ENCODE data around the gene PSMB11. TPM values are rescaled to one million over a fixed set of nuclear protein-coding genes. Genes with fewer than 3 reads are reported as not detected.

The PSMB11 gene
- total and polyA plus RNA-seq, 5 experiments from 2014 or later: 0.12 to 0.36 (median 0.23) TPM; not detected in 2

- ATAC-seq (peak; percentile 80 to 83), DNase-seq (peak; percentile 49 to 82 (median 72))
- Mint-ChIP-seq H3K27me3 (no peaks in the 10 kb centered on the region), H3K9me3 (no peaks in the 10 kb centered on the region), H3K4me3 (peak overlapping the region; percentile 4 to 83 (median 53)), H3K27ac (peak overlapping the region in 9 of 10 donors; percentile 40 to 94 (median 82)), H3K4me1 (peaks cover 21 to 48% (median 45%) of the 10 kb centered on the region in 4 donors), H3K36me3 (peaks cover 0 to 70% (median 12%) of the 10 kb centered on the region in 3 donors)
- POLR2A ChIA-PET: interaction anchor here (0.6 to 1.9 kb wide), 7 partner anchors 11 to 1849 kb away, joined by 3 to 12 read pairs (median 4); partner anchors contain the start of genes ACIN1, C14orf119 and CDH24
These were observed 26.9 kb downstream of the PSMB11 start for GRCh38 chr14:23068789-23069412.

GRCh38 chr14:23069413-23069806 lies 27.4 kb downstream of the PSMB11 start:
- Mint-ChIP-seq H3K9me3 (no peaks in the 10 kb centered on the region), H3K4me1 (peaks cover 21 to 48% (median 44%) of the 10 kb centered on the region in 4 donors), H3K4me3 (peak overlapping the region in 2 of 10 donors; percentile 64 to 83), H3K36me3 (peaks cover 0 to 70% (median 11%) of the 10 kb centered on the region in 3 donors), H3K27me3 (no peaks in the 10 kb centered on the region), H3K27ac (peak overlapping the region in 7 of 10 donors; percentile 63 to 94 (median 88))
- POLR2A ChIA-PET: interaction anchor here (0.7 to 1.9 kb wide), 4 partner anchors 26 to 83 kb away, joined by 3 to 12 read pairs (median 4); partner anchors contain the start of genes ACIN1 and C14orf119
- no peak for DNase-seq
- no peak for ATAC-seq

GRCh38 chr14:23070262-23071129 lies 28.5 kb downstream of the PSMB11 start:
- ATAC-seq (no peak), DNase-seq (no peak)
- H3K4me3 Mint-ChIP-seq: peak overlapping the region; percentile 85 to 99 (median 95)
- H3K27me3 Mint-ChIP-seq: no peaks in the 10 kb centered on the region
- peaks cover 0 to 73% (median 13%) of the 10 kb centered on the region in 3 donors for H3K36me3 Mint-ChIP-seq
- POLR2A ChIA-PET: interaction anchor here (1.1 to 3.1 kb wide), 3 partner anchors 19 to 63 kb away, joined by 3 to 13 read pairs (median 5); partner anchors contain the start of genes ACIN1 and C14orf119
- H3K9me3 Mint-ChIP-seq: no peaks in the 10 kb centered on the region
- H3K4me1 Mint-ChIP-seq: peaks cover 21 to 48% (median 43%) of the 10 kb centered on the region in 4 donors
- H3K27ac Mint-ChIP-seq: peak overlapping the region; percentile 88 to 97 (median 95)

GRCh38 chr14:23071244-23071920 lies 29.4 kb downstream of the PSMB11 start:
- ATAC-seq (peak; percentile 89 to 91), DNase-seq (peak; percentile 57 to 83 (median 69))
- POLR2A ChIA-PET: interaction anchor here (0.5 to 3.1 kb wide), 5 partner anchors 18 to 318 kb away, joined by 3 to 13 read pairs (median 5); partner anchors contain the start of genes ACIN1 and C14orf119
- Mint-ChIP-seq H3K27me3 (no peaks in the 10 kb centered on the region), H3K27ac (peak overlapping the region; percentile 88 to 97 (median 95)), H3K9me3 (no peaks in the 10 kb centered on the region), H3K4me3 (peak overlapping the region; percentile 85 to 99 (median 95)), H3K4me1 (peaks cover 18 to 41% (median 38%) of the 10 kb centered on the region in 4 donors), H3K36me3 (peaks cover 0 to 73% (median 8%) of the 10 kb centered on the region in 3 donors)

- Mint-ChIP-seq H3K36me3 (peaks cover 0 to 73% (median 12%) of the 10 kb centered on the region in 3 donors), H3K4me1 (peaks cover 18 to 41% (median 39%) of the 10 kb centered on the region in 4 donors), H3K9me3 (no peaks in the 10 kb centered on the region), H3K27ac (peak overlapping the region; percentile 88 to 97 (median 95)), H3K4me3 (peak overlapping the region; percentile 85 to 99 (median 95)), H3K27me3 (no peaks in the 10 kb centered on the region)
- DNase-seq (no peak), ATAC-seq (no peak)
- POLR2A ChIA-PET: interaction anchor here (0.5 to 3.1 kb wide), 4 partner anchors 23 to 317 kb away, joined by 3 to 13 read pairs (median 5); partner anchors contain the start of genes ACIN1 and C14orf119
These were observed 30.0 kb downstream of the PSMB11 start for GRCh38 chr14:23071921-23072539.

GRCh38 chr14:23074906-23075305 lies 32.9 kb downstream of the PSMB11 start:
- peaks cover 0 to 85% (median 16%) of the 10 kb centered on the region in 3 donors for H3K36me3 Mint-ChIP-seq
- H3K27ac Mint-ChIP-seq: no peak overlapping the region
- peaks cover 13 to 31% (median 27%) of the 10 kb centered on the region in 4 donors for H3K4me1 Mint-ChIP-seq
- POLR2A ChIA-PET: interaction anchor here (0.6 to 1.6 kb wide), 3 partner anchors 20 to 1029 kb away, joined by 4 to 5 read pairs (median 5); partner anchors contain the start of genes ACIN1 and C14orf119
- no peak for DNase-seq
- ATAC-seq: no peak
- H3K4me3 Mint-ChIP-seq: no peak overlapping the region
- H3K9me3 Mint-ChIP-seq: no peaks in the 10 kb centered on the region
- no peaks in the 10 kb centered on the region for H3K27me3 Mint-ChIP-seq

GRCh38 chr14:23076785-23077408 lies 34.9 kb downstream of the PSMB11 start:
- peak overlapping the region in 3 of 10 donors; percentile 43 to 56 (median 47) for H3K27ac Mint-ChIP-seq

GRCh38 chr14:23077962-23078361 lies 36.0 kb downstream of the PSMB11 start:
- Mint-ChIP-seq H3K36me3 (peaks cover 8 to 96% (median 25%) of the 10 kb centered on the region in 3 donors), H3K27me3 (no peaks in the 10 kb centered on the region), H3K4me1 (peaks cover 0 to 15% (median 2%) of the 10 kb centered on the region in 4 donors), H3K27ac (peak overlapping the region in 4 of 10 donors; percentile 14 to 55 (median 33)), H3K9me3 (no peaks in the 10 kb centered on the region), H3K4me3 (no peak overlapping the region)
- DNase-seq: no peak
- POLR2A ChIA-PET: interaction anchor here (0.6 to 3.2 kb wide), 4 partner anchors 17 to 71 kb away, joined by 3 to 15 read pairs (median 6); partner anchors contain the start of genes ACIN1 and C14orf119
- ATAC-seq: no peak

More at GRCh38 chr14:23076785-23077408, 34.9 kb downstream of the PSMB11 start:
- POLR2A ChIA-PET: interaction anchor here (0.8 to 3.2 kb wide), 4 partner anchors 18 to 70 kb away, joined by 3 to 15 read pairs (median 9); partner anchors contain the start of genes ACIN1 and C14orf119
- DNase-seq: peak in 5 of 10 donors; percentile 32 to 57 (median 48)
- Mint-ChIP-seq H3K4me1 (peaks cover 0 to 19% (median 8%) of the 10 kb centered on the region in 4 donors), H3K27me3 (no peaks in the 10 kb centered on the region), H3K9me3 (no peaks in the 10 kb centered on the region), H3K4me3 (no peak overlapping the region), H3K36me3 (peaks cover 8 to 97% (median 25%) of the 10 kb centered on the region in 3 donors)
- ATAC-seq: peak; percentile 70 to 79

GRCh38 chr14:23078692-23079116 lies 36.7 kb downstream of the PSMB11 start:
- Mint-ChIP-seq H3K27ac (no peak overlapping the region), H3K4me1 (peaks cover 0 to 15% (median 2%) of the 10 kb centered on the region in 4 donors), H3K36me3 (peaks cover 8 to 96% (median 25%) of the 10 kb centered on the region in 3 donors), H3K27me3 (no peaks in the 10 kb centered on the region), H3K4me3 (no peak overlapping the region), H3K9me3 (no peaks in the 10 kb centered on the region)
- no peak for ATAC-seq
- POLR2A ChIA-PET: interaction anchor here (3.2 kb wide), 1 partner anchor 16 kb away, joined by 15 read pairs; the partner anchor contains the start of genes ACIN1 and C14orf119
- no peak for DNase-seq

- H3K27me3 Mint-ChIP-seq: no peaks in the 10 kb centered on the region
- H3K4me3 Mint-ChIP-seq: no peak overlapping the region
- POLR2A ChIA-PET: no interaction called here
- peak overlapping the region in 8 of 10 donors; percentile 16 to 82 (median 50) for H3K27ac Mint-ChIP-seq
- H3K4me1 Mint-ChIP-seq: peaks cover 0 to 17% (median 3%) of the 10 kb centered on the region in 4 donors
- ATAC-seq (no peak), DNase-seq (no peak)
- no peaks in the 10 kb centered on the region for H3K9me3 Mint-ChIP-seq
- peaks cover 10 to 94% (median 27%) of the 10 kb centered on the region in 3 donors for H3K36me3 Mint-ChIP-seq
These were observed 37.7 kb downstream of the PSMB11 start for GRCh38 chr14:23079716-23080115.
